A549 (cell line): ENCODE data around the gene FXR1. TPM values are rescaled to one million over a fixed set of nuclear protein-coding genes. Genes with fewer than 3 reads are reported as not detected.

Experiments used
- ATAC-seq, 2 experiments: fragments of 200-7000 bp in 1 of 2; fragments of >200 bp in 1 of 2; cut with Nextera tagmentation in 1 of 2; cut with Tn5 transposase in 1 of 2; 3 replicates each; pipeline versions ENCODE4 v1.8.0 to v1.9.1; 2018 to 2020; ENCODE audit warnings: mild to moderate bottlenecking in 1 of 2, moderate library complexity in 1 of 2
- CTCF ChIA-PET: fragments of 300-600 bp; sonication (Branson Sonifier 250); formaldehyde crosslinking; extraction: SDS; loops from one replicate; lab custom pipeline; 2021; ENCODE audit warnings: antibody characterized with exemption, inconsistent platforms; lab: Yijun Ruan, JAX
- POLR2A ChIA-PET: fragments of 350-600 bp; formaldehyde crosslinking; extraction: SDS; loops from one replicate; lab custom pipeline; 2021; ENCODE audit warnings: antibody characterized with exemption, inconsistent platforms; lab: Yijun Ruan, JAX
- DNase-seq, 2 experiments: peaks; one replicate each; pipeline versions ENCODE4 v3.0.0 to v3.0.0-alpha.2; 2011 to 2016; ENCODE audit warnings: low read depth in 1 of 2, low spot score in 1 of 2
- FAIRE-seq: peaks from 2 replicates; lab custom pipeline; 2011; peaks lifted over from hg19 to GRCh38; lab: Jason Lieb, UNC
- H3K27ac ChIP-seq, 2 experiments: fragments of >200 bp; sonication (Bioruptor Twin); formaldehyde crosslinking; 3 replicates each; pipeline ENCODE4 v1.5.1; 2016 to 2017
- H3K4me1 ChIP-seq: fragments of >200 bp; sonication (Bioruptor Twin); formaldehyde crosslinking; 3 replicates; pipeline ENCODE4 v1.6.1; 2016
- H3K4me2 ChIP-seq: fragments of >200 bp; sonication (Bioruptor Twin); formaldehyde crosslinking; 3 replicates; pipeline ENCODE4 v1.6.1; 2016
- H3K4me3 ChIP-seq: fragments of >200 bp; sonication (Bioruptor Twin); formaldehyde crosslinking; 3 replicates; pipeline ENCODE4 v1.5.1; 2016
- H3K9me3 ChIP-seq: fragments of >200 bp; sonication (Bioruptor Twin); formaldehyde crosslinking; 3 replicates; pipeline ENCODE4 v1.6.1; 2016
- CBX8 ChIP-seq: fragments of 200-600 bp; sonication (generic); IDR thresholded peaks from 2 replicates; pipeline ENCODE4 v1.6.1; 2016
- CHD2 ChIP-seq: fragments of 150-350 bp; IDR thresholded peaks from 2 replicates; pipeline ENCODE4 v1.6.1; 2014; ENCODE audit warnings: low read length; ENCODE audit not compliant: partially characterized antibody
- CHD4 ChIP-seq: fragments of 200-600 bp; sonication (generic); IDR thresholded peaks from 2 replicates; pipeline ENCODE4 v1.6.1; 2016; ENCODE audit warnings: antibody characterized with exemption, mild to moderate bottlenecking, borderline replicate concordance
- CTCF ChIP-seq: fragments of >200 bp; sonication (Bioruptor Twin); formaldehyde crosslinking; IDR thresholded peaks from 3 replicates; pipeline ENCODE4 v1.5.1; 2016
- EHF ChIP-seq: fragments of 250-450 bp; sonication (Bioruptor Pico); IDR thresholded peaks from 2 replicates; pipeline ENCODE4 v1.5.0; 2020; ENCODE audit warnings: mild to moderate bottlenecking
- ELK1 ChIP-seq: fragments of 150-350 bp; IDR thresholded peaks from 2 replicates; pipeline ENCODE4 v1.6.1; 2014; ENCODE audit warnings: low read depth, mild to moderate bottlenecking, low read length
- FOSB ChIP-seq: fragments of 250-450 bp; sonication (Bioruptor Pico); IDR thresholded peaks from 2 replicates; pipeline ENCODE4 v1.5.0; 2020; ENCODE audit warnings: mild to moderate bottlenecking, moderate library complexity
- HDAC2 ChIP-seq: fragments of 200-600 bp; sonication (generic); IDR thresholded peaks from 2 replicates; pipeline ENCODE4 v1.6.1; 2016
- HEYL ChIP-seq: fragments of 250-450 bp; sonication (Bioruptor Pico); IDR thresholded peaks from 2 replicates; pipeline ENCODE4 v1.8.0; 2021; ENCODE audit warnings: mild to moderate bottlenecking, moderate library complexity
- HOXA7 ChIP-seq: fragments of 250-450 bp; sonication (Bioruptor Pico); IDR thresholded peaks from 2 replicates; pipeline ENCODE4 v1.5.0; 2020; ENCODE audit warnings: mild to moderate bottlenecking, moderate library complexity
- KDM1A ChIP-seq: fragments of 200-600 bp; sonication (generic); IDR thresholded peaks from 2 replicates; pipeline ENCODE4 v1.6.1; 2016; ENCODE audit warnings: low read depth, mild to moderate bottlenecking
- KDM5A ChIP-seq: fragments of 200-600 bp; sonication (generic); IDR thresholded peaks from 2 replicates; pipeline ENCODE4 v1.6.1; 2016; ENCODE audit warnings: antibody characterized with exemption, mild to moderate bottlenecking
- MAFK ChIP-seq: fragments of 450-650 bp; IDR thresholded peaks from 2 replicates; pipeline ENCODE4 v1.6.1; 2014; ENCODE audit not compliant: partially characterized antibody
- MYC ChIP-seq: IDR thresholded peaks from 2 replicates; pipeline ENCODE4 v1.6.1; 2012; ENCODE audit warnings: mild to moderate bottlenecking, inconsistent platforms, low read length, improper control_type of control experiment, borderline replicate concordance
- NPAS2 ChIP-seq: fragments of 250-450 bp; sonication (Bioruptor Pico); IDR thresholded peaks from 2 replicates; pipeline ENCODE4 v1.8.0; 2022; ENCODE audit warnings: mild to moderate bottlenecking, moderate library complexity, borderline replicate concordance
- NR3C1 ChIP-seq: fragments of >200 bp; sonication (Bioruptor Twin); formaldehyde crosslinking; IDR thresholded peaks from 3 replicates; pipeline ENCODE4 v1.6.1; 2017
- PHF8 ChIP-seq: fragments of 200-600 bp; sonication (generic); IDR thresholded peaks from 2 replicates; pipeline ENCODE4 v1.6.1; 2016; ENCODE audit warnings: low read depth, mild to moderate bottlenecking, antibody characterized with exemption, moderate library complexity, borderline replicate concordance
- RAD21 ChIP-seq, 2 experiments: fragments of >200 bp in 1 of 2; sonication (Bioruptor Twin) in 1 of 2; formaldehyde crosslinking in 1 of 2; IDR thresholded peaks in 1 of 2; conservative IDR thresholded peaks in 1 of 2; 2 replicates in 1 of 2; 3 replicates in 1 of 2; pipeline ENCODE4 v1.6.1; 2012 to 2018; ENCODE audit warnings: inconsistent platforms in 1 of 2
- RARB ChIP-seq: fragments of 250-450 bp; sonication (Bioruptor Pico); IDR thresholded peaks from 2 replicates; pipeline ENCODE4 v1.8.0; 2021; ENCODE audit warnings: mild to moderate bottlenecking, moderate library complexity
- RFX5 ChIP-seq: fragments of 450-650 bp; IDR thresholded peaks from 2 replicates; pipeline ENCODE4 v1.7.1; 2014; ENCODE audit warnings: antibody characterized with exemption, mild to moderate bottlenecking, moderate library complexity
- SREBF2 ChIP-seq: fragments of 450-650 bp; IDR thresholded peaks from 2 replicates; pipeline ENCODE4 v1.6.1; 2014; ENCODE audit warnings: mild to moderate bottlenecking, moderate library complexity
- USF2 ChIP-seq: fragments of 450-650 bp; IDR thresholded peaks from 2 replicates; pipeline ENCODE4 v1.6.1; 2014; ENCODE audit warnings: antibody characterized with exemption
- ZC3H11A ChIP-seq: fragments of 450-650 bp; IDR thresholded peaks from 2 replicates; pipeline ENCODE4 v1.6.1; 2014; ENCODE audit warnings: antibody characterized with exemption, mild to moderate bottlenecking
- ZSCAN20 ChIP-seq: fragments of 250-450 bp; sonication (Bioruptor Pico); IDR thresholded peaks from 2 replicates; pipeline ENCODE4 v1.8.0; 2022; ENCODE audit warnings: mild to moderate bottlenecking, moderate library complexity
- WGBS: methylation state at CpG from one replicate; pipeline ENCODE4 v1.1.6; 2017; ENCODE audit errors: missing lambda C conversion rate; 5-methylcytosine and 5-hydroxymethylcytosine counted together
- polyA plus RNA-seq, 4 experiments: library from polyadenylated mRNA; depleted of rRNA in 3 of 4; stranded (reverse); fragments of >200 nt; fragmentation: RNase III in 1 of 4; extraction: RNeasy Plus Mini Kit Qiagen cat#74134 plus additional on column Dnase treatment in 1 of 4; gene quantifications; 2 replicates in 3 of 4; 3 replicates in 1 of 4; pipeline ENCODE4 v1.2.3, GENCODE V29; 2011 to 2017
- TF ChIP-seq, protein P1 (sequence below): fragments of >200 bp; sonication (Bioruptor Twin); formaldehyde crosslinking; IDR thresholded peaks from 3 replicates; pipeline ENCODE4 v1.6.1; 2016
- TF ChIP-seq, protein P2 (sequence below): IDR thresholded peaks from 2 replicates; pipeline ENCODE4 v1.6.1; 2012
- TF ChIP-seq, protein P3 (sequence below): fragments of >200 bp; sonication (Bioruptor Twin); formaldehyde crosslinking; IDR thresholded peaks from 2 replicates; pipeline ENCODE4 v1.6.1; 2016

Gene FXR1
- polyA plus RNA-seq, 2 of the 4 experiments (the other 2 are of a cell fraction) = 98.3 to 132 TPM

DNA sequence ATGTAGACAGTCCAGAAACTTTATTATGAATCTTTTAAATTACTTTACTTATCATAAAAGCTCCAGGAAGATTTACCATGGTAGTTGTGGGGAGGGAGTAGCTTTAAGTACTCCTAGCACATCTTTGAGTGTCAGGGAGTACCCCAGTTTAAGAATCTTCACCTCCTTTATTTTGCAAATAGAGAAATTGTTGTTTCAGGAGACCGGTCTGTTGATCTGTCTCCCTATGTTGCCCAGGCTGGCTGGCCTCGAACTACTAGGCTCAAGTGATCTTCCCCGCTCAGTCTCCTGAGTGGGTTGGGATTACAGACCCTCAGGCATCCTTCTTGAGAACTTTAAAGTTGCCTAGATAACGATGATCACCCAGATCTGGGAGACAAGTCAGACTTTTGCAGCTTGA, 11.1 kb downstream of the FXR1 start:
- no peak for TF ChIP-seq MYC
- TF ChIP-seq CHD4 = no peak
- no peak for TF ChIP-seq CTCF
- H3K4me3 ChIP-seq = no peak overlapping the region
- FAIRE-seq (no peak), DNase-seq (no peak), ATAC-seq (no peak)
- peaks cover 6% of the 10 kb centered on the region; the same call in 1 of the 3 replicates for H3K9me3 ChIP-seq
- whole genome bisulfite sequencing = 96% methylated on average over 4 of the region's 4 CpGs
- no peak overlapping the region for H3K27ac ChIP-seq
- H3K4me2 ChIP-seq = no peak overlapping the region
- peaks cover 4% of the 10 kb centered on the region; the same call in 1 of the 3 replicates for H3K4me1 ChIP-seq
- ChIA-PET POLR2A (interaction anchor here (0.6 kb wide), 1 partner anchor 22 kb away, joined by 3 read pairs; no protein-coding TSS in a partner anchor), CTCF (interaction anchor here (1.2 to 1.5 kb wide), 2 partner anchors 10 to 11 kb away, joined by 3 to 4 read pairs; partner anchors contain the start of gene FXR1)

- no peak for ATAC-seq
- H3K4me2 ChIP-seq = no peak overlapping the region
- H3K27ac ChIP-seq = no peak overlapping the region
- no peak for FAIRE-seq
- TF ChIP-seq FOSB (CRISPR knock-in tag) (no peak), NPAS2 (no peak), CHD2 (no peak), ELK1 (no peak), ZSCAN20 (no peak), CBX8 (no peak), PHF8 (no peak), NR3C1 (no peak), MAFK (no peak), EHF (CRISPR knock-in tag) (no peak), RARB (CRISPR knock-in tag) (no peak), HEYL (no peak), KDM5A (no peak), SREBF2 (no peak)
- TF ChIP-seq, protein P1, sequence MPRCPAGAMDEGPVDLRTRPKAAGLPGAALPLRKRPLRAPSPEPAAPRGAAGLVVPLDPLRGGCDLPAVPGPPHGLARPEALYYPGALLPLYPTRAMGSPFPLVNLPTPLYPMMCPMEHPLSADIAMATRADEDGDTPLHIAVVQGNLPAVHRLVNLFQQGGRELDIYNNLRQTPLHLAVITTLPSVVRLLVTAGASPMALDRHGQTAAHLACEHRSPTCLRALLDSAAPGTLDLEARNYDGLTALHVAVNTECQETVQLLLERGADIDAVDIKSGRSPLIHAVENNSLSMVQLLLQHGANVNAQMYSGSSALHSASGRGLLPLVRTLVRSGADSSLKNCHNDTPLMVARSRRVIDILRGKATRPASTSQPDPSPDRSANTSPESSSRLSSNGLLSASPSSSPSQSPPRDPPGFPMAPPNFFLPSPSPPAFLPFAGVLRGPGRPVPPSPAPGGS = no peak
- TF ChIP-seq, protein P2, sequence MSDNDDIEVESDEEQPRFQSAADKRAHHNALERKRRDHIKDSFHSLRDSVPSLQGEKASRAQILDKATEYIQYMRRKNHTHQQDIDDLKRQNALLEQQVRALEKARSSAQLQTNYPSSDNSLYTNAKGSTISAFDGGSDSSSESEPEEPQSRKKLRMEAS = no peak
- H3K4me3 ChIP-seq = no peak overlapping the region
- 75% methylated on average over 2 of the region's 2 CpGs for WGBS
- no peaks in the 10 kb centered on the region; the same call in 2 of the 3 replicates for H3K4me1 ChIP-seq
- ChIA-PET POLR2A (no interaction called here), CTCF (interaction anchor here (0.8 kb wide), 1 partner anchor 14 kb away, joined by 3 read pairs; the partner anchor contains the start of gene FXR1)
- H3K9me3 ChIP-seq = peaks cover 6% of the 10 kb centered on the region; the same call in 1 of the 3 replicates
- no peak for DNase-seq
These were observed 14.1 kb downstream of the FXR1 start for GRCh38 chr3:180926526-180926925.

- POLR2A ChIA-PET = no interaction called here
- CTCF ChIA-PET = no interaction called here
These were observed 16.9 kb downstream of the FXR1 start for GRCh38 chr3:180929376-180929775.

More at GRCh38 chr3:180929376-180929775, 16.9 kb downstream of the FXR1 start:
- Histone ChIP-seq H3K27ac (no peak overlapping the region), H3K4me2 (no peak overlapping the region), H3K4me1 (peaks cover 4% of the 10 kb centered on the region; the same call in 1 of the 3 replicates), H3K9me3 (peaks cover 6% of the 10 kb centered on the region; the same call in 1 of the 3 replicates), H3K4me3 (no peak overlapping the region)
- TF ChIP-seq PHF8 (no peak), HDAC2 (no peak), USF2 (no peak), RFX5 (no peak), RAD21 (conservative IDR thresholded peaks at IDR 0.05 in 1 of 2, IDR thresholded peaks at IDR 0.05 in 1 of 2) (no peak), KDM1A (no peak), HOXA7 (CRISPR knock-in tag) (no peak), ZC3H11A (no peak)
- TF ChIP-seq, protein P1 = no peak
- TF ChIP-seq, protein P3, sequence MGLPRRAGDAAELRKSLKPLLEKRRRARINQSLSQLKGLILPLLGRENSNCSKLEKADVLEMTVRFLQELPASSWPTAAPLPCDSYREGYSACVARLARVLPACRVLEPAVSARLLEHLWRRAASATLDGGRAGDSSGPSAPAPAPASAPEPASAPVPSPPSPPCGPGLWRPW = no peak
- ATAC-seq = no peak
- WGBS = 82% methylated on average over 5 of the region's 5 CpGs
- DNase-seq = no peak
- FAIRE-seq = no peak
